CD4-positive, CD25-positive, alpha-beta regulatory T cell (primary cell): ENCODE measurements around the gene PAFAH2. TPM values are rescaled to one million over a fixed set of nuclear protein-coding genes. Genes with fewer than 3 reads are reported as not detected.

ENCODE experiments used
- ATAC-seq, 2 donors: fragments of 150-1000 bp; cut with Tn5 transposase; one replicate each; pipeline ENCODE4 v1.10.0; 2021; ENCODE audit warnings: low read depth in 2 of 2, moderate number of reproducible peaks in 2 of 2, moderate library complexity in 1 of 2
- DNase-seq, 3 donors: peaks; one replicate each; pipeline versions ENCODE4 v3.0.0 to v3.0.0-alpha.2; 2012 to 2022; ENCODE audit warnings: mixed read lengths in 1 of 3
- H3K27ac ChIP-seq: one replicate; pipeline ENCODE4 v1.7.0; 2013; ENCODE audit warnings: mild to moderate bottlenecking, low read length; ENCODE audit not compliant: insufficient read depth, poor library complexity, severe bottlenecking
- H3K27me3 ChIP-seq: one replicate; pipeline ENCODE4 v1.7.0; 2013; ENCODE audit warnings: low read length; ENCODE audit not compliant: control insufficient read depth, insufficient read depth
- H3K36me3 ChIP-seq: one replicate; pipeline ENCODE4 v1.7.0; 2013; ENCODE audit warnings: mild to moderate bottlenecking, low read length, moderate library complexity; ENCODE audit not compliant: control insufficient read depth, insufficient read depth
- H3K4me1 ChIP-seq: 2 replicates; pipeline ENCODE4 v1.7.0; 2013; ENCODE audit warnings: mild to moderate bottlenecking, low read length; ENCODE audit not compliant: insufficient read depth, control insufficient read depth, poor library complexity, severe bottlenecking
- H3K4me3 ChIP-seq: one replicate; pipeline ENCODE4 v1.7.0; 2013; ENCODE audit warnings: low read depth, mild to moderate bottlenecking, low read length, moderate library complexity
- H3K9me3 ChIP-seq, 2 experiments: 1 replicate in 1 of 2; 2 replicates in 1 of 2; pipeline ENCODE4 v1.7.0; 2013; ENCODE audit warnings: low read length in 2 of 2, mild to moderate bottlenecking in 1 of 2, moderate library complexity in 1 of 2; ENCODE audit not compliant: control insufficient read depth in 2 of 2
- H3K27ac Mint-ChIP-seq, 3 donors: one replicate each; pipeline ENCODE4 v1.8.0; 2020 to 2022; ENCODE audit warnings: mild to moderate bottlenecking in 3 of 3, mixed read lengths in 3 of 3, moderate library complexity in 2 of 3
- H3K27me3 Mint-ChIP-seq: one replicate; pipeline ENCODE4 v1.8.0; 2022; ENCODE audit warnings: mild to moderate bottlenecking, mixed read lengths
- H3K36me3 Mint-ChIP-seq: one replicate; pipeline ENCODE4 v1.8.0; 2020; ENCODE audit warnings: mixed read lengths
- H3K4me1 Mint-ChIP-seq, 4 donors: one replicate each; pipeline ENCODE4 v1.8.0; 2020 to 2022; ENCODE audit warnings: mixed read lengths in 4 of 4, mild to moderate bottlenecking in 1 of 4
- H3K4me3 Mint-ChIP-seq, 4 donors: one replicate each; pipeline ENCODE4 v1.8.0; 2020 to 2022; ENCODE audit warnings: mild to moderate bottlenecking in 4 of 4, mixed read lengths in 4 of 4, moderate library complexity in 3 of 4
- H3K9me3 Mint-ChIP-seq, 7 donors: one replicate each; pipeline ENCODE4 v1.8.0; 2020 to 2022; ENCODE audit warnings: mixed read lengths in 7 of 7, mild to moderate bottlenecking in 3 of 7, moderate library complexity in 2 of 7
- polyA plus RNA-seq, 4 donors: library from polyadenylated mRNA; unstranded; fragments of 300-500 nt; fragmentation: Illumina TruSeq; gene quantifications; one replicate each; pipeline ENCODE4 v1.2.3, GENCODE V29; 2021
- total RNA-seq: library from RNA; stranded (reverse); gene quantifications from one replicate; pipeline ENCODE4 v1.2.3, GENCODE V29; 2022

The PAFAH2 gene
- total and polyA plus RNA-seq, 5 donors from 2014 or later = 10.7 to 26.3 (median 15.7) TPM

- Histone ChIP-seq H3K4me1 (peaks cover 5% of the 10 kb centered on the region), H3K9me3 (no peaks in the 10 kb centered on the region), H3K4me3 (no peak overlapping the region), H3K27ac (no peak overlapping the region), H3K27me3 (no peaks in the 10 kb centered on the region), H3K36me3 (no peaks in the 10 kb centered on the region)
- DNase-seq (no peak), ATAC-seq (no peak)
- no peak overlapping the region for H3K4me3 Mint-ChIP-seq
- H3K27me3 Mint-ChIP-seq = peaks cover 23% of the 10 kb centered on the region
- no peak overlapping the region for H3K27ac Mint-ChIP-seq
- H3K4me1 Mint-ChIP-seq = peaks cover 0 to 10% (median 5%) of the 10 kb centered on the region in 4 donors
- no peaks in the 10 kb centered on the region for H3K36me3 Mint-ChIP-seq
- no peaks in the 10 kb centered on the region for H3K9me3 Mint-ChIP-seq
These were observed 32.1 kb upstream of the PAFAH2 start for GRCh38 chr1:26029864-26030481.

GRCh38 chr1:26029054-26029863 lies 31.4 kb upstream of the PAFAH2 start:
- Mint-ChIP-seq H3K4me3 (no peak overlapping the region), H3K9me3 (no peaks in the 10 kb centered on the region), H3K27ac (no peak overlapping the region), H3K36me3 (no peaks in the 10 kb centered on the region), H3K4me1 (peaks cover 0 to 3% (median 1%) of the 10 kb centered on the region in 4 donors), H3K27me3 (peaks cover 16% of the 10 kb centered on the region)
- Histone ChIP-seq H3K27ac (no peak overlapping the region), H3K9me3 (no peaks in the 10 kb centered on the region), H3K36me3 (no peaks in the 10 kb centered on the region), H3K27me3 (no peaks in the 10 kb centered on the region), H3K4me1 (no peaks in the 10 kb centered on the region), H3K4me3 (no peak overlapping the region)
- DNase-seq (no peak), ATAC-seq (no peak)

- no peak overlapping the region for H3K27ac Mint-ChIP-seq
- H3K9me3 ChIP-seq = no peaks in the 10 kb centered on the region
These were observed 30.7 kb upstream of the PAFAH2 start for GRCh38 chr1:26028490-26028980.

GRCh38 chr1:26027716-26028489 lies 30.0 kb upstream of the PAFAH2 start:
- H3K9me3 ChIP-seq = no peaks in the 10 kb centered on the region
- Mint-ChIP-seq H3K27ac (no peak overlapping the region), H3K27me3 (peaks cover 14% of the 10 kb centered on the region), H3K9me3 (no peaks in the 10 kb centered on the region), H3K4me1 (no peaks in the 10 kb centered on the region), H3K4me3 (peak overlapping the region in 1 of 4 donors; percentile 81), H3K36me3 (no peaks in the 10 kb centered on the region)
- no peaks in the 10 kb centered on the region for H3K4me1 ChIP-seq
- H3K27me3 ChIP-seq = no peaks in the 10 kb centered on the region
- H3K4me3 ChIP-seq = no peak overlapping the region
- ATAC-seq (no peak), DNase-seq (peak in 1 of 3 donors; percentile 17)
- H3K27ac ChIP-seq = no peak overlapping the region
- H3K36me3 ChIP-seq = no peaks in the 10 kb centered on the region

More at GRCh38 chr1:26028490-26028980, 30.7 kb upstream of the PAFAH2 start:
- Histone ChIP-seq H3K4me3 (no peak overlapping the region), H3K27me3 (no peaks in the 10 kb centered on the region), H3K36me3 (no peaks in the 10 kb centered on the region), H3K4me1 (no peaks in the 10 kb centered on the region), H3K27ac (no peak overlapping the region)
- H3K4me3 Mint-ChIP-seq = no peak overlapping the region
- H3K36me3 Mint-ChIP-seq = no peaks in the 10 kb centered on the region
- ATAC-seq = no peak
- peaks cover 15% of the 10 kb centered on the region for H3K27me3 Mint-ChIP-seq
- no peak for DNase-seq
- no peaks in the 10 kb centered on the region for H3K9me3 Mint-ChIP-seq
- H3K4me1 Mint-ChIP-seq = no peaks in the 10 kb centered on the region

- Mint-ChIP-seq H3K4me3 (no peak overlapping the region), H3K36me3 (no peaks in the 10 kb centered on the region), H3K27me3 (peaks cover 5% of the 10 kb centered on the region), H3K9me3 (no peaks in the 10 kb centered on the region), H3K27ac (no peak overlapping the region), H3K4me1 (no peaks in the 10 kb centered on the region)
- ATAC-seq (no peak), DNase-seq (no peak)
- H3K27ac ChIP-seq = no peak overlapping the region
- H3K4me3 ChIP-seq = no peak overlapping the region
- H3K36me3 ChIP-seq = no peaks in the 10 kb centered on the region
- no peaks in the 10 kb centered on the region for H3K27me3 ChIP-seq
- no peaks in the 10 kb centered on the region for H3K9me3 ChIP-seq
- no peaks in the 10 kb centered on the region for H3K4me1 ChIP-seq
These were observed 27.7 kb upstream of the PAFAH2 start for GRCh38 chr1:26025517-26025916.

- no peak for ATAC-seq
These were observed 27.2 kb upstream of the PAFAH2 start for GRCh38 chr1:26025060-26025459.

GRCh38 chr1:26023826-26024225 lies 26.0 kb upstream of the PAFAH2 start:
- Mint-ChIP-seq H3K4me3 (no peak overlapping the region), H3K4me1 (peaks cover 0 to 5% (median 1%) of the 10 kb centered on the region in 4 donors), H3K9me3 (no peaks in the 10 kb centered on the region), H3K27ac (no peak overlapping the region), H3K27me3 (no peaks in the 10 kb centered on the region), H3K36me3 (no peaks in the 10 kb centered on the region)
- Histone ChIP-seq H3K9me3 (no peaks in the 10 kb centered on the region), H3K4me1 (no peaks in the 10 kb centered on the region), H3K27ac (no peak overlapping the region), H3K27me3 (no peaks in the 10 kb centered on the region), H3K4me3 (no peak overlapping the region), H3K36me3 (no peaks in the 10 kb centered on the region)
- DNase-seq (no peak), ATAC-seq (no peak)

More at GRCh38 chr1:26025060-26025459, 27.2 kb upstream of the PAFAH2 start:
- Mint-ChIP-seq H3K4me1 (no peaks in the 10 kb centered on the region), H3K27ac (no peak overlapping the region), H3K4me3 (no peak overlapping the region), H3K36me3 (no peaks in the 10 kb centered on the region), H3K27me3 (peaks cover 5% of the 10 kb centered on the region), H3K9me3 (no peaks in the 10 kb centered on the region)
- Histone ChIP-seq H3K9me3 (no peaks in the 10 kb centered on the region), H3K36me3 (no peaks in the 10 kb centered on the region), H3K4me3 (no peak overlapping the region), H3K27me3 (no peaks in the 10 kb centered on the region), H3K4me1 (no peaks in the 10 kb centered on the region), H3K27ac (no peak overlapping the region)
- DNase-seq = no peak
